Measurements from ENCODE around the gene ARID1B. TPM values are rescaled to one million over a fixed set of nuclear protein-coding genes. Genes with fewer than 3 reads are reported as not detected.
A peak's percentile ranks its signal among the peaks of the same experiment; 100 is the strongest.

ARID1B gene
- total and polyA plus RNA-seq, 7 experiments from 2014 or later = 17.5 to 164 (median 139) TPM

DNA sequence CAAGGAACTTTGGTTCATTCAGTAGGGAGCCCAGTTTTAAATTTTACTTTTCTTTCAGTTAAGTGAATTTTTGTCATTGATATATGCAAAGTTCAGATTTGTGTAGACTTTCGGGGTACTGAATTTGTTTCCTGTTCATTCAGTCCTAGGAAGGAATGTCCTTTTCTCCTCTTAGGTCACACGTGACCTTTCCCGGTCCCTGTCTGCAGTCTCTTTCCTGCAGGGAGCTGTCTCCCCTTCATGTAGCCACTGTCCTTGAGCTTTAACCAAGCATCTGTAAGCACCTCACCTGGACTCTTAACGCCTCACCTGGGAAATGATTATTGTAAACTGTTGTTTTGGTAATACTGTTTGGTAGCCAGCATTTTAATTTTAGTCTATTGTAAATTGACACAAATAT is 190.7 kb downstream of the ARID1B start:
- Histone ChIP-seq H3K4me1 (ENCODE audit: control insufficient read depth in 2 of 2, insufficient read depth in 2 of 2, low read length in 2 of 2) (peaks cover 0 to 5% of the 10 kb centered on the region in 2 donors), H3K9me3 (ENCODE audit: control insufficient read depth in 2 of 3, low read length in 3 of 3) (no peaks in the 10 kb centered on the region), H3K36me3 (ENCODE audit: control insufficient read depth in 2 of 3, insufficient read depth in 3 of 3, low read length in 3 of 3) (no peaks in the 10 kb centered on the region), H3K27me3 (ENCODE audit: control insufficient read depth in 2 of 2, insufficient read depth in 2 of 2, low read length in 2 of 2) (no peaks in the 10 kb centered on the region), H3K4me3 (ENCODE audit: low read length) (no peak overlapping the region), H3K27ac (ENCODE audit: low read depth, low read length) (no peak overlapping the region)
- intact Hi-C loops (cut with micrococcal nuclease) = loop anchor here in 1 of 2 donors (1.0 to 2.0 kb wide), 2 partner anchors 7 to 15 kb away; no protein-coding TSS in a partner anchor
- POLR2A ChIA-PET = no interaction called here
- DNase-seq (no peak), ATAC-seq (no peak)
- H3K4me1 Mint-ChIP-seq = peaks cover 10 to 87% (median 74%) of the 10 kb centered on the region in 7 donors
- CTCF ChIA-PET = no interaction called here
- H3K4me3 Mint-ChIP-seq = peak overlapping the region in 1 of 10 donors; percentile 19
- no peaks in the 10 kb centered on the region for H3K27me3 Mint-ChIP-seq
- H3K27ac Mint-ChIP-seq = peak overlapping the region in 2 of 9 donors; percentile 22 to 67
- no peaks in the 10 kb centered on the region for H3K9me3 Mint-ChIP-seq
- peaks cover 0 to 8% (median 0%) of the 10 kb centered on the region in 5 donors for H3K36me3 Mint-ChIP-seq

GRCh38 chr6:156969233-156969632 is 192.1 kb downstream of the ARID1B start:
- H3K4me3 ChIP-seq (ENCODE audit: low read length) = no peak overlapping the region
- H3K4me1 ChIP-seq (ENCODE audit: control insufficient read depth in 2 of 2, insufficient read depth in 2 of 2, low read length in 2 of 2) = peaks cover 0 to 4% of the 10 kb centered on the region in 2 donors
- ChIA-PET POLR2A (interaction anchor here (0.6 to 1.4 kb wide), 3 partner anchors 75 to 220 kb away, joined by 3 to 5 read pairs (median 3); no protein-coding TSS in a partner anchor), CTCF (interaction anchor here (0.6 to 0.7 kb wide), 2 partner anchors 100 to 294 kb away, joined by 3 to 4 read pairs; no protein-coding TSS in a partner anchor)
- Mint-ChIP-seq H3K36me3 (peaks cover 0 to 5% (median 0%) of the 10 kb centered on the region in 5 donors), H3K27me3 (no peaks in the 10 kb centered on the region), H3K4me1 (peaks cover 5 to 88% (median 75%) of the 10 kb centered on the region in 7 donors), H3K9me3 (no peaks in the 10 kb centered on the region), H3K27ac (peak overlapping the region in 3 of 9 donors; percentile 31 to 59 (median 36)), H3K4me3 (peak overlapping the region in 4 of 10 donors; percentile 0 to 9 (median 6))
- H3K36me3 ChIP-seq (ENCODE audit: control insufficient read depth in 2 of 3, insufficient read depth in 3 of 3, low read length in 3 of 3) = no peaks in the 10 kb centered on the region
- no peak for DNase-seq
- H3K9me3 ChIP-seq (ENCODE audit: control insufficient read depth in 2 of 3, low read length in 3 of 3) = no peaks in the 10 kb centered on the region
- no peaks in the 10 kb centered on the region for H3K27me3 ChIP-seq (ENCODE audit: control insufficient read depth in 2 of 2, insufficient read depth in 2 of 2, low read length in 2 of 2)
- no peak overlapping the region for H3K27ac ChIP-seq (ENCODE audit: low read depth, low read length)
- intact Hi-C loops (cut with micrococcal nuclease) = loop anchor here in 1 of 2 donors (2.0 kb wide), 1 partner anchor 14 kb away; no protein-coding TSS in a partner anchor
- no peak for ATAC-seq

- H3K4me1 ChIP-seq (ENCODE audit: control insufficient read depth in 2 of 2, insufficient read depth in 2 of 2, low read length in 2 of 2) = peaks cover 0 to 9% of the 10 kb centered on the region in 2 donors
- POLR2A ChIA-PET = no interaction called here
Measured at GRCh38 chr6:156970595-156971112, 193.5 kb downstream of the ARID1B start.

GRCh38 chr6:156971153-156971885 is 194.1 kb downstream of the ARID1B start:
- H3K4me1 ChIP-seq (ENCODE audit: control insufficient read depth in 2 of 2, insufficient read depth in 2 of 2, low read length in 2 of 2) = peaks cover 0 to 15% of the 10 kb centered on the region in 2 donors

More at GRCh38 chr6:156970595-156971112, 193.5 kb downstream of the ARID1B start:
- Mint-ChIP-seq H3K36me3 (peaks cover 0 to 5% (median 0%) of the 10 kb centered on the region in 5 donors), H3K4me1 (peaks cover 13 to 87% (median 77%) of the 10 kb centered on the region in 7 donors), H3K27ac (peak overlapping the region in 2 of 9 donors; percentile 18 to 69), H3K9me3 (peaks cover 0 to 2% (median 0%) of the 10 kb centered on the region in 11 donors), H3K4me3 (peak overlapping the region in 2 of 10 donors; percentile 10 to 11), H3K27me3 (no peaks in the 10 kb centered on the region)
- CTCF ChIA-PET = no interaction called here
- Histone ChIP-seq H3K9me3 (ENCODE audit: control insufficient read depth in 2 of 3, low read length in 3 of 3) (no peaks in the 10 kb centered on the region), H3K27ac (ENCODE audit: low read depth, low read length) (no peak overlapping the region), H3K36me3 (ENCODE audit: control insufficient read depth in 2 of 3, insufficient read depth in 3 of 3, low read length in 3 of 3) (no peaks in the 10 kb centered on the region), H3K4me3 (ENCODE audit: low read length) (no peak overlapping the region), H3K27me3 (ENCODE audit: control insufficient read depth in 2 of 2, insufficient read depth in 2 of 2, low read length in 2 of 2) (no peaks in the 10 kb centered on the region)
- ATAC-seq = no peak
- DNase-seq = no peak
- intact Hi-C loops (cut with micrococcal nuclease) = no loop called here

GRCh38 chr6:156972145-156972544 is 195.0 kb downstream of the ARID1B start:
- no peak overlapping the region for H3K4me3 ChIP-seq (ENCODE audit: low read length)
- no peak overlapping the region for H3K27ac ChIP-seq (ENCODE audit: low read depth, low read length)
- POLR2A ChIA-PET = no interaction called here
- Mint-ChIP-seq H3K36me3 (peaks cover 0 to 2% (median 0%) of the 10 kb centered on the region in 5 donors), H3K4me1 (peaks cover 26 to 93% (median 87%) of the 10 kb centered on the region in 7 donors), H3K9me3 (peaks cover 0 to 2% (median 0%) of the 10 kb centered on the region in 11 donors), H3K27me3 (no peaks in the 10 kb centered on the region), H3K4me3 (peak overlapping the region in 1 of 10 donors; percentile 28), H3K27ac (peak overlapping the region in 1 of 9 donors; percentile 45)
- no peak for ATAC-seq
- CTCF ChIA-PET = no interaction called here
- H3K27me3 ChIP-seq (ENCODE audit: control insufficient read depth in 2 of 2, insufficient read depth in 2 of 2, low read length in 2 of 2) = no peaks in the 10 kb centered on the region
- no peaks in the 10 kb centered on the region for H3K9me3 ChIP-seq (ENCODE audit: control insufficient read depth in 2 of 3, low read length in 3 of 3)
- peaks cover 0 to 15% of the 10 kb centered on the region in 2 donors for H3K4me1 ChIP-seq (ENCODE audit: control insufficient read depth in 2 of 2, insufficient read depth in 2 of 2, low read length in 2 of 2)
- intact Hi-C loops (cut with micrococcal nuclease) = no loop called here
- DNase-seq = no peak
- no peaks in the 10 kb centered on the region for H3K36me3 ChIP-seq (ENCODE audit: control insufficient read depth in 2 of 3, insufficient read depth in 3 of 3, low read length in 3 of 3)

More at GRCh38 chr6:156971153-156971885, 194.1 kb downstream of the ARID1B start:
- no peaks in the 10 kb centered on the region for H3K27me3 Mint-ChIP-seq
- peaks cover 0 to 2% (median 0%) of the 10 kb centered on the region in 11 donors for H3K9me3 Mint-ChIP-seq
- POLR2A ChIA-PET = no interaction called here
- intact Hi-C loops (cut with micrococcal nuclease) = no loop called here
- CTCF ChIA-PET = no interaction called here
- Histone ChIP-seq H3K9me3 (ENCODE audit: control insufficient read depth in 2 of 3, low read length in 3 of 3) (no peaks in the 10 kb centered on the region), H3K4me3 (ENCODE audit: low read length) (no peak overlapping the region), H3K27me3 (ENCODE audit: control insufficient read depth in 2 of 2, insufficient read depth in 2 of 2, low read length in 2 of 2) (no peaks in the 10 kb centered on the region), H3K27ac (ENCODE audit: low read depth, low read length) (no peak overlapping the region), H3K36me3 (ENCODE audit: control insufficient read depth in 2 of 3, insufficient read depth in 3 of 3, low read length in 3 of 3) (no peaks in the 10 kb centered on the region)
- H3K27ac Mint-ChIP-seq = peak overlapping the region in 4 of 9 donors; percentile 6 to 69 (median 41)
- DNase-seq = no peak
- peaks cover 0 to 5% (median 0%) of the 10 kb centered on the region in 5 donors for H3K36me3 Mint-ChIP-seq
- peaks cover 19 to 90% (median 83%) of the 10 kb centered on the region in 7 donors for H3K4me1 Mint-ChIP-seq
- no peak for ATAC-seq
- H3K4me3 Mint-ChIP-seq = peak overlapping the region in 1 of 10 donors; percentile 11

GRCh38 chr6:156974830-156975261 is 197.7 kb downstream of the ARID1B start:
- ChIA-PET POLR2A (interaction anchor here (0.8 kb wide), 1 partner anchor 10 kb away, joined by 3 read pairs; no protein-coding TSS in a partner anchor), CTCF (interaction anchor here (0.8 kb wide), 1 partner anchor 13 kb away, joined by 3 read pairs; no protein-coding TSS in a partner anchor)
- DNase-seq (no peak), ATAC-seq (no peak)
- Mint-ChIP-seq H3K27ac (peak overlapping the region in 8 of 9 donors; percentile 3 to 88 (median 44)), H3K4me3 (peak overlapping the region in 8 of 10 donors; percentile 18 to 87 (median 60)), H3K27me3 (no peaks in the 10 kb centered on the region), H3K36me3 (no peaks in the 10 kb centered on the region), H3K9me3 (peaks cover 0 to 2% (median 0%) of the 10 kb centered on the region in 11 donors), H3K4me1 (peaks cover 43 to 96% (median 91%) of the 10 kb centered on the region in 7 donors)
- Histone ChIP-seq H3K9me3 (ENCODE audit: control insufficient read depth in 2 of 3, low read length in 3 of 3) (no peaks in the 10 kb centered on the region), H3K27me3 (ENCODE audit: control insufficient read depth in 2 of 2, insufficient read depth in 2 of 2, low read length in 2 of 2) (no peaks in the 10 kb centered on the region), H3K4me1 (ENCODE audit: control insufficient read depth in 2 of 2, insufficient read depth in 2 of 2, low read length in 2 of 2) (peaks cover 0 to 32% of the 10 kb centered on the region in 2 donors), H3K4me3 (ENCODE audit: low read length) (no peak overlapping the region), H3K36me3 (ENCODE audit: control insufficient read depth in 2 of 3, insufficient read depth in 3 of 3, low read length in 3 of 3) (no peaks in the 10 kb centered on the region), H3K27ac (ENCODE audit: low read depth, low read length) (no peak overlapping the region)
- intact Hi-C loops (cut with micrococcal nuclease) = loop anchor here in 1 of 2 donors (1.0 kb wide), 1 partner anchor 8 kb away; no protein-coding TSS in a partner anchor

Measured in naive thymus-derived CD4-positive, alpha-beta T cell (primary cell).